ENCODE results near the gene SCAF1. TPM values are rescaled to one million over a fixed set of nuclear protein-coding genes. Genes with fewer than 3 reads are reported as not detected.

Gene SCAF1
- total and polyA plus RNA-seq, 10 of the 15 experiments (the other 5 are each of a cell fraction or from before 2014, with no cell fraction given) = 0.18 to 77.0 (median 5.3) TPM

- TF ChIP-seq SMC3 (IDR thresholded peaks at IDR 0.05; ENCODE audit: borderline replicate concordance, low read length) (no peak), ZNF592 (IDR thresholded peaks at IDR 0.05) (no peak), PKNOX1 (IDR thresholded peaks at IDR 0.05) (peak; percentile 69), TCF12 (IDR thresholded peaks at IDR 0.05; ENCODE audit: low read depth, low read length) (no peak), BMI1 (IDR thresholded peaks at IDR 0.05; ENCODE audit: borderline replicate concordance) (no peak), ZNF687 (IDR thresholded peaks at IDR 0.05) (no peak; the same call in 1 of the 2 replicates), FOS (IDR thresholded peaks at IDR 0.05; ENCODE audit: borderline replicate concordance, extremely low read depth, insufficient read length) (no peak), ZBTB11 (CRISPR knock-in tag; IDR thresholded peaks at IDR 0.05) (no peak), ZNF217 (IDR thresholded peaks at IDR 0.05) (no peak), RAD21 (IDR thresholded peaks at IDR 0.05; ENCODE audit: insufficient read depth, low read depth, low read length) (no peak), SIN3A (IDR thresholded peaks at IDR 0.05; ENCODE audit: low read depth, low read length) (peak; percentile 42; the same call in 1 of the 2 replicates), CTCF (IDR thresholded peaks at IDR 0.05 in 2 of 3, conservative IDR thresholded peaks at IDR 0.05 in 1 of 3; ENCODE audit: control insufficient read depth in 2 of 3, extremely low read depth in 1 of 3, insufficient read depth in 1 of 3, low read depth in 3 of 3, low read length in 3 of 3) (no peak), CBX5 (IDR thresholded peaks at IDR 0.05; ENCODE audit: low read depth) (no peak)
Observed at GRCh38 chr19:49641688-49642491, at the start of gene SCAF1 (continued).
